Testis (tissue), 3 donors: ENCODE measurements around the gene SH3RF1. TPM values are rescaled to one million over a fixed set of nuclear protein-coding genes. Genes with fewer than 3 reads are reported as not detected.

Source experiments
- DNase-seq: peaks from one replicate; pipeline ENCODE4 v3.0.0-alpha.2; 2019
- H3K27ac ChIP-seq, 2 donors: fragments of 200-600 bp; sonication (generic); one replicate each; pipeline ENCODE4 v1.5.1; 2019
- H3K27me3 ChIP-seq: fragments of 200-600 bp; sonication (generic); one replicate; pipeline ENCODE4 v1.5.1; 2019
- H3K36me3 ChIP-seq: fragments of 200-600 bp; sonication (generic); one replicate; pipeline ENCODE4 v1.5.1; 2017; ENCODE audit warnings: low read depth; ENCODE audit errors: missing control alignments
- H3K4me1 ChIP-seq: fragments of 200-600 bp; sonication (generic); one replicate; pipeline ENCODE4 v1.5.1; 2019
- H3K4me3 ChIP-seq, 2 donors: fragments of 200-600 bp; sonication (generic); one replicate each; pipeline ENCODE4 v1.5.1; 2017 to 2019
- H3K9me3 ChIP-seq: fragments of 200-600 bp; sonication (generic); one replicate; pipeline ENCODE4 v1.5.1; 2017
- CTCF ChIP-seq, 3 experiments: fragments of 450-650 bp in 2 of 3; fragments of 200-600 bp in 1 of 3; sonication (generic) in 1 of 3; IDR thresholded peaks; one replicate each; pipeline ENCODE4 v1.5.1; 2016 to 2019; ENCODE audit warnings: antibody characterized with exemption in 3 of 3, mild to moderate bottlenecking in 2 of 3, moderate library complexity in 1 of 3
- POLR2A ChIP-seq: fragments of 450-650 bp; IDR thresholded peaks from one replicate; pipeline ENCODE4 v1.6.1; 2017; ENCODE audit warnings: antibody characterized with exemption, mild to moderate bottlenecking, moderate library complexity
- WGBS, 2 donors: methylation state at CpG; one replicate each; pipeline ENCODE4 v1.1.5; 2018; 5-methylcytosine and 5-hydroxymethylcytosine counted together
- intact Hi-C: fragments of 100-400 bp; cut with DNase I; formaldehyde crosslinking; loops from one replicate; pipeline ENCODE4 v1.15.1; 2023; ENCODE audit warnings: low total_unique reads
- polyA plus RNA-seq: library from polyadenylated mRNA; stranded (reverse); fragments of 350-450 nt; fragmentation: Illumina TruSeq; extraction: RNeasy Lipid Tissue Mini Kit (QIAGEN cat#74804); gene quantifications from one replicate; pipeline ENCODE4 v1.2.3, GENCODE V29; 2014; ENCODE audit warnings: low read depth, low replicate concordance; ENCODE audit not compliant: insufficient read depth
- total RNA-seq, 2 donors: library from RNA; depleted of rRNA; stranded (reverse); fragments of >200 nt; gene quantifications; one replicate each; pipeline ENCODE4 v1.2.3, GENCODE V29; 2016

The SH3RF1 gene
- total and polyA plus RNA-seq, 3 donors from 2014 or later: 15.1 to 38.9 (median 26.4) TPM

DNA sequence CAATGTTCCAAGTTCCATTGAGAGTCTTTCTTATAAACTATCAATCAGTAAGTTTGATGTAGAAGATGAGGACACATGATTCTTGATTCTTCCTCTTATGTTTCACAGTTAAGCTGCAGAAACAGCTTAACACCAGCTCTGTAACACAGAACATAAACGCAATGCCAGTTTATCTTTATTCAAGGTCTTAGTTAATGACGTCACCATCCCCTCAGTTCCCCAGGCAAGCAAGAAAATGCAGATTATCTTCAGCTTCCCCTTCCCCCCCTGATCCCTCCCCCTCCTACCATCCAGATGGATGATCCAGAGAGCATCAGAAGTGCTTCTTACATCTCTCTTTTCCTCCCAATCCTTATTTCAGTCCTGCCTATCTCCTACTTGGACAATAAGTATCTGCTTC is 4.4 kb upstream of the SH3RF1 start:
- Histone ChIP-seq H3K9me3 (no peaks in the 10 kb centered on the region), H3K4me3 (no peak overlapping the region), H3K27me3 (no peaks in the 10 kb centered on the region), H3K4me1 (no peaks in the 10 kb centered on the region), H3K36me3 (no peaks in the 10 kb centered on the region), H3K27ac (no peak overlapping the region)
- TF ChIP-seq CTCF (IDR thresholded peaks at IDR 0.05) (no peak), POLR2A (no peak)
- intact Hi-C loops: no loop called here
- WGBS, 2 donors: 29 to 34% methylated on average over 2 of the region's 2 CpGs
- DNase-seq: no peak

DNA sequence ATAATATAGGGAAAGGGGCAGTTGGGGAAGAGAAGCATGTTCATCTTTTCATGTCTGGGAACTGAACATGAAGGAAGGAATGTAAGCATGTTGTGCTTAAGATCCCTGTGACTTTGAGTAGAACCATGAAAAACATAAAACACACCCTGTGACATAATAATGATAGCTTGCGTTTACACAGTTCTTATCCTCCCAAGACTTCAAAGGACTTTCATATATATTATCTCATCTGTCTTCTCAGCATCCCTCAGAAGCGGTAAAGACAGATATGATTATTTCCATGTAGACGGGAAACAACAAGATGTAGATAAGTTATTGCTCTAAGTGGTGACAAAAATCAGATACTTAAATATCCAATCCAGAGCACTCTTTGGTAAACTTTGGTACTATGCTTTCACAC is 3.3 kb upstream of the SH3RF1 start:
- TF ChIP-seq POLR2A: no peak
- TF ChIP-seq CTCF (IDR thresholded peaks at IDR 0.05): no peak
- intact Hi-C loops: no loop called here
- no peak for DNase-seq
- H3K4me3 ChIP-seq: no peak overlapping the region
- no peaks in the 10 kb centered on the region for H3K27me3 ChIP-seq
- 72 to 85% methylated on average over 3 of the region's 3 CpGs for WGBS, 2 donors
- peaks cover 2% of the 10 kb centered on the region for H3K4me1 ChIP-seq
- no peaks in the 10 kb centered on the region for H3K9me3 ChIP-seq
- no peak overlapping the region for H3K27ac ChIP-seq
- no peaks in the 10 kb centered on the region for H3K36me3 ChIP-seq

DNA sequence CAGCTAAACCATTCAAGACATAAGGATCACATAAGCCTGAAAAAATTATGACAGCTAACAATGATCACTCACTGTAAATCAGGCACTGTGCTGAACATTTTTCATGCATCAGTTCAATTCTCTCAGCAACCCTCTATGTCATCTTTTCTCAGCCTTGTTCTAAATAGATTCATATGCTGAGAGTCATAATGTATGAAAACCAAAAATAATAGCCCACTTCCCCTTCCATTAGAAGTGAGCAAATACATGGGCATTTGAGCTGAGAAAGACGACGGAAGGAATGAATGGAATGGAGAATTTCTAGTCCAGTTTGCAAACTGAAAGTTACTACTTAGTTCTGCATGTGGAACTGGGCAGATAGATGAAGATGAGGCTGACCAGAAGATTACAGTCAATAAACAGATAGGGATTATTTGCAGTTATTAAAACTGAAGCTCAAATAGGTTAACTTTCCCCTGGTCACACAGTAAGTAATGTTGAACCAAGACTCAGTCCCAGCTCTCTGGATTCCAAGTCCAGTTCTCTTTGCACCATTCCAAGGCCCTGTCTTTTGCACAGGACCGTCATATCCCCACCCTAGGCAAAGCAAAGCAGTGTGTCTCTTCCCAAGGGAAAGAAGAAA is 1.6 kb upstream of the SH3RF1 start:
- no peaks in the 10 kb centered on the region for H3K27me3 ChIP-seq
- no peak for DNase-seq
- H3K4me3 ChIP-seq: no peak overlapping the region
- intact Hi-C loops: no loop called here
- no peak overlapping the region for H3K27ac ChIP-seq
- H3K4me1 ChIP-seq: peaks cover 6% of the 10 kb centered on the region
- 18 to 36% methylated on average over 3 of the region's 3 CpGs for WGBS, 2 donors
- H3K9me3 ChIP-seq: no peaks in the 10 kb centered on the region
- TF ChIP-seq CTCF (IDR thresholded peaks at IDR 0.05) (no peak), POLR2A (no peak)
- no peaks in the 10 kb centered on the region for H3K36me3 ChIP-seq

- Histone ChIP-seq H3K9me3 (no peaks in the 10 kb centered on the region), H3K36me3 (no peaks in the 10 kb centered on the region), H3K27me3 (no peaks in the 10 kb centered on the region), H3K27ac (peak overlapping the region; percentile 90 to 91), H3K4me1 (peaks cover 6% of the 10 kb centered on the region), H3K4me3 (peak overlapping the region; percentile 83 to 95)
- WGBS, 2 donors: 21 to 22% methylated on average over 8 to 11 of the region's 11 CpGs
- intact Hi-C loops: no loop called here
- peak; percentile 24 for DNase-seq
- TF ChIP-seq POLR2A (no peak), CTCF (IDR thresholded peaks at IDR 0.05) (no peak)
Measured at GRCh38 chr4:169271692-169272007, 894 bp upstream of the SH3RF1 start.
